A673 (cell line): ENCODE measurements around the gene DBX1. TPM values are rescaled to one million over a fixed set of nuclear protein-coding genes. Genes with fewer than 3 reads are reported as not detected.

Experiments used
- Bru-seq: library from RNA; stranded (reverse); fragments of 400-500 nt; gene quantifications from one replicate; lab custom pipeline; 2021; lab: Mats Ljungman, UMichigan
- BruChase-seq, 2 experiments: library from RNA; stranded (reverse); fragments of 400-500 nt; gene quantifications; one replicate each; lab custom pipeline; 2021; lab: Mats Ljungman, UMichigan
- BruUV-seq: library from RNA; stranded (reverse); fragments of 400-500 nt; replicated peaks from 2 replicates; lab custom pipeline; 2021; lab: Mats Ljungman, UMichigan
- CTCF ChIA-PET: fragments of 300-600 bp; sonication (Branson Sonifier 250); formaldehyde crosslinking; loops from one replicate; lab custom pipeline; 2022; ENCODE audit warnings: antibody characterized with exemption; lab: Charles Lee
- POLR2A ChIA-PET: fragments of 300-600 bp; sonication (Branson Sonifier 250); formaldehyde crosslinking; loops from one replicate; lab custom pipeline; 2022; ENCODE audit warnings: antibody characterized with exemption; ENCODE audit not compliant: low non-redundant PET; lab: Charles Lee
- DNase-seq: peaks from one replicate; pipeline ENCODE4 v3.0.0-alpha.2; 2015; ENCODE audit warnings: low spot score
- H3K27ac ChIP-seq: fragments of 200-600 bp; sonication (generic); 2 replicates; pipeline ENCODE4 v1.5.1; 2016; ENCODE audit warnings: mixed run types, low read depth, mild to moderate bottlenecking, mixed read lengths, antibody characterized with exemption, low read length; ENCODE audit not compliant: poor library complexity, severe bottlenecking
- H3K27me3 ChIP-seq: fragments of 200-600 bp; sonication (generic); replicated peaks from 2 replicates; pipeline ENCODE4 v1.6.1; 2017; ENCODE audit warnings: mixed run types, low read depth, mild to moderate bottlenecking, mixed read lengths, antibody characterized with exemption, low read length; ENCODE audit not compliant: insufficient read depth, poor library complexity
- H3K36me3 ChIP-seq: fragments of 200-600 bp; sonication (generic); 2 replicates; pipeline ENCODE4 v1.6.1; 2016; ENCODE audit warnings: mixed run types, mild to moderate bottlenecking, mixed read lengths, antibody characterized with exemption, low read length; ENCODE audit not compliant: insufficient read depth, poor library complexity, severe bottlenecking
- H3K4me1 ChIP-seq: fragments of 200-600 bp; sonication (generic); 2 replicates; pipeline ENCODE4 v1.6.1; 2017; ENCODE audit warnings: mixed run types, mild to moderate bottlenecking, mixed read lengths, antibody characterized with exemption, low read length; ENCODE audit not compliant: insufficient read depth, poor library complexity, severe bottlenecking
- H3K4me3 ChIP-seq: fragments of 200-600 bp; sonication (generic); 2 replicates; pipeline ENCODE4 v1.5.1; 2016; ENCODE audit warnings: low read depth, mixed run types, mild to moderate bottlenecking, mixed read lengths, low read length; ENCODE audit not compliant: poor library complexity, severe bottlenecking
- H3K9me3 ChIP-seq: fragments of 200-600 bp; sonication (generic); 2 replicates; pipeline ENCODE4 v1.6.1; 2016; ENCODE audit warnings: mixed run types, low read depth, mild to moderate bottlenecking, mixed read lengths, antibody characterized with exemption, low read length; ENCODE audit not compliant: poor library complexity, severe bottlenecking
- EZH2 ChIP-seq: fragments of 200-600 bp; sonication (generic); IDR thresholded peaks from 2 replicates; pipeline ENCODE4 v1.6.1; 2017; ENCODE audit warnings: borderline replicate concordance, low read depth, mild to moderate bottlenecking, mixed read lengths, antibody characterized with exemption, low read length; ENCODE audit not compliant: poor library complexity, severe bottlenecking
- intact Hi-C: fragments of 100-400 bp; cut with micrococcal nuclease; formaldehyde crosslinking; loops from one replicate; pipeline ENCODE4 v1.10.0; 2022; ENCODE audit not compliant: unreplicated experiment
- long read RNA-seq: library from polyadenylated mRNA; stranded (forward); transcript quantifications from one replicate; pipeline ENCODE4 v2.0.0, GENCODE V29; 2022
- total RNA-seq: library from RNA; stranded (reverse); gene quantifications from 2 replicates; pipeline ENCODE4 v1.2.3, GENCODE V29; 2021
- TF ChIP-seq, protein P1 (sequence below): fragments of 300-800, 200-600 bp; sonication (generic); conservative IDR thresholded peaks from 2 replicates; pipeline ENCODE4 v1.5.1; 2017; ENCODE audit warnings: low read depth, mild to moderate bottlenecking, antibody characterized with exemption, low read length, moderate library complexity, mixed read lengths

DBX1 gene, protein sequence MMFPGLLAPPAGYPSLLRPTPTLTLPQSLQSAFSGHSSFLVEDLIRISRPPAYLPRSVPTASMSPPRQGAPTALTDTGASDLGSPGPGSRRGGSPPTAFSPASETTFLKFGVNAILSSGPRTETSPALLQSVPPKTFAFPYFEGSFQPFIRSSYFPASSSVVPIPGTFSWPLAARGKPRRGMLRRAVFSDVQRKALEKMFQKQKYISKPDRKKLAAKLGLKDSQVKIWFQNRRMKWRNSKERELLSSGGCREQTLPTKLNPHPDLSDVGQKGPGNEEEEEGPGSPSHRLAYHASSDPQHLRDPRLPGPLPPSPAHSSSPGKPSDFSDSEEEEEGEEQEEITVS
- not detected in 2 replicates for total RNA-seq
- not detected for Bru-seq, nascent RNA
- BruChase-seq, experiment 1, labeled RNA remaining after a 2-hour chase = not detected
- BruChase-seq, experiment 2, labeled RNA remaining after a 6-hour chase = not detected
- long read RNA-seq = 0 reads

GRCh38 chr11:20160425-20161229 is at the start of gene DBX1:
Gene DBX1 (minus strand): TSS chr11:20160475. CDS start chr11:20160324, 151 bp downstream.
- no peak within 1 kb of the TSS for H3K27ac ChIP-seq
- no peaks in the 10 kb centered on the region for H3K9me3 ChIP-seq
- no TSS peak for BruUV-seq
- intact Hi-C loops = no loop called here
- no peak for DNase-seq
- H3K27me3 ChIP-seq = peaks cover 99% of the 10 kb centered on the region
- H3K4me1 ChIP-seq = no peaks in the 10 kb centered on the region
- CTCF ChIA-PET = no interaction called here
- H3K36me3 ChIP-seq = no peaks in the 10 kb centered on the region
- TF ChIP-seq, protein P1, sequence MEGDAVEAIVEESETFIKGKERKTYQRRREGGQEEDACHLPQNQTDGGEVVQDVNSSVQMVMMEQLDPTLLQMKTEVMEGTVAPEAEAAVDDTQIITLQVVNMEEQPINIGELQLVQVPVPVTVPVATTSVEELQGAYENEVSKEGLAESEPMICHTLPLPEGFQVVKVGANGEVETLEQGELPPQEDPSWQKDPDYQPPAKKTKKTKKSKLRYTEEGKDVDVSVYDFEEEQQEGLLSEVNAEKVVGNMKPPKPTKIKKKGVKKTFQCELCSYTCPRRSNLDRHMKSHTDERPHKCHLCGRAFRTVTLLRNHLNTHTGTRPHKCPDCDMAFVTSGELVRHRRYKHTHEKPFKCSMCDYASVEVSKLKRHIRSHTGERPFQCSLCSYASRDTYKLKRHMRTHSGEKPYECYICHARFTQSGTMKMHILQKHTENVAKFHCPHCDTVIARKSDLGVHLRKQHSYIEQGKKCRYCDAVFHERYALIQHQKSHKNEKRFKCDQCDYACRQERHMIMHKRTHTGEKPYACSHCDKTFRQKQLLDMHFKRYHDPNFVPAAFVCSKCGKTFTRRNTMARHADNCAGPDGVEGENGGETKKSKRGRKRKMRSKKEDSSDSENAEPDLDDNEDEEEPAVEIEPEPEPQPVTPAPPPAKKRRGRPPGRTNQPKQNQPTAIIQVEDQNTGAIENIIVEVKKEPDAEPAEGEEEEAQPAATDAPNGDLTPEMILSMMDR = no peak
- no peak for TF ChIP-seq EZH2
- H3K4me3 ChIP-seq = no peak within 1 kb of the TSS
- POLR2A ChIA-PET = no interaction called here

DNA sequence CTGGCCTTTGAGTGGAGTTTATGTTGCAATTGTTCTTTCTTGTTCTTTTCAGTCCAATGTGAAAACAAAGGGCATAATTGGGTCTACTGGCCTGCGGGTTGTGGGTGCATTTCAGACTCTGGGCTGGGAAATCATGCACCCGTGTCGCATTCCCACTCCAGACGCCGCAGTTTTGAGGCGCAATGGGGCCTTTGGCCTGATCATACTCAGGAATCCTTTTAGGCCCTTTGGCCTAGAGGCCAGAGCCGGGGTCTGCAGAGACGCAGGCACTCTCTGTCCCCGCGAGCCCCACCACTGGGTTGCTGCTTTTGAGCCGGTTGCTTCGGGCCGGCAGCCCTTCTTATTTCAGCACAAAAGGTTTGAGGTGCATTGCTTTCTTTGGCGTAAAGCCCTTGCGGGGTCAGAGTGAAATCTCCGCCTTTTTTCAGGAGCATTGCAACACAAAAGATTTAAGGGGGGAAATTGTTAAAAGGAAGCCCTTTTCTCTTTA is 48.4 kb upstream of the DBX1 start:
- ChIA-PET POLR2A (no interaction called here), CTCF (no interaction called here)
- H3K4me3 ChIP-seq = no peak overlapping the region
- no peaks in the 10 kb centered on the region for H3K36me3 ChIP-seq
- peaks cover 55% of the 10 kb centered on the region for H3K27me3 ChIP-seq
- DNase-seq = no peak
- intact Hi-C loops = no loop called here
- H3K4me1 ChIP-seq = no peaks in the 10 kb centered on the region
- no peak overlapping the region for H3K27ac ChIP-seq
- no peaks in the 10 kb centered on the region for H3K9me3 ChIP-seq
- TF ChIP-seq EZH2 = no peak
- TF ChIP-seq, protein P1 = no peak
- BruUV-seq = no TSS peak

DNA sequence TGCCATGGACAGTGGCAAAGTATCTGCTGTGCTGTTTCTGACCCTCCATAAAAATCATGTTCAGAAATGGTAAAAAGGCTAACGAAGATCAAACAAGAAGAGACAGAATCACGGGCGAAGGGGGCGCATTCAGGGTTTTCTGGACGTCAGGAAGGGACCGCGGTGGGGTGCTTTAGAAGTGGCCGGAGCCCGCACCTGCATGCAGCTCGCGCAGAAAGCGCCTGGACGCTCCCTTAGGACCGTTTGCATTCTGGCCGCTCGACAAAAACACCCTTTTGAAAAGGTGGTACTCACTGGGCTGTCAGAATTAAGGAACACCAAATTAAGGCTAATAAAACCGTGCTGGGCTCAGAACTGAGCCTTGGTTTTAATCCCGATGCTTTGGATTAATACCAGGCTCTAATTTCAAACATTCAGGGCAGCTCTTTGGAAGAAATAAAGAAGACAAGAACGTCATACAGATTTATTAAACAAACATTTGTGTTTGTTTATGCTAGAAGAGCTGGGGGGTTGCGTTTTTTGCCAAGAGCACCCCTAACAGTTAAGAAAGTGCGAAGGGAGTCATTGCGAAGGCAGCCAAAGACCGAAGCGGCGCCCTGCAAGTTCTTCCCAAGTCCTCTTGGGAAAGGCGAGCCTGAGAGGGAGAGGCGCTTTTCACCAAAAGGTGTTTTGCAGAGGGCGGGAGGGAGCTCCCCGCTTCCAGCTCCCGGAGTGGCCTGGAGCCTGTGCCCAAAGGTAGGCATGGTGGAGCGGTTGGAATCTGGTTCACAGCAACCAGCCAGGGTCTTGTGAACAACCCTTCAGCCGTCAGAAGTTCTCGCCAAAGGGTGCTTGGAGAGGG is 47.7 kb upstream of the DBX1 start:
- no peak overlapping the region for H3K27ac ChIP-seq
- no peaks in the 10 kb centered on the region for H3K9me3 ChIP-seq
- POLR2A ChIA-PET = no interaction called here
- DNase-seq = no peak
- intact Hi-C loops = no loop called here
- peak; percentile 31 for TF ChIP-seq EZH2
- TF ChIP-seq, protein P1 = no peak
- BruUV-seq = no TSS peak
- H3K4me3 ChIP-seq = no peak overlapping the region
- H3K36me3 ChIP-seq = no peaks in the 10 kb centered on the region
- peaks cover 55% of the 10 kb centered on the region for H3K27me3 ChIP-seq
- CTCF ChIA-PET = no interaction called here
- no peaks in the 10 kb centered on the region for H3K4me1 ChIP-seq
